GM19193 (cell line): ENCODE data around the gene OR2F1.

Experiments used
- POLR2A ChIP-seq: IDR thresholded peaks from 4 replicates; pipeline ENCODE4 v1.6.1; 2011; ENCODE audit not compliant: insufficient read depth, insufficient read length; ENCODE audit errors: extremely low read depth

Gene OR2F1

GRCh38 chr7:143936087-143937009, 18.3 kb upstream of the OR2F1 start:
- no peak for TF ChIP-seq POLR2A

GRCh38 chr7:143938379-143939243, 16.0 kb upstream of the OR2F1 start:
- no peak for TF ChIP-seq POLR2A

- no peak for TF ChIP-seq POLR2A
Measured at GRCh38 chr7:143945423-143945822, 9.2 kb upstream of the OR2F1 start.

- no peak for TF ChIP-seq POLR2A
Measured at GRCh38 chr7:143947111-143947510, 7.5 kb upstream of the OR2F1 start.

GRCh38 chr7:143948733-143949132, 5.9 kb upstream of the OR2F1 start:
- no peak for TF ChIP-seq POLR2A

DNA sequence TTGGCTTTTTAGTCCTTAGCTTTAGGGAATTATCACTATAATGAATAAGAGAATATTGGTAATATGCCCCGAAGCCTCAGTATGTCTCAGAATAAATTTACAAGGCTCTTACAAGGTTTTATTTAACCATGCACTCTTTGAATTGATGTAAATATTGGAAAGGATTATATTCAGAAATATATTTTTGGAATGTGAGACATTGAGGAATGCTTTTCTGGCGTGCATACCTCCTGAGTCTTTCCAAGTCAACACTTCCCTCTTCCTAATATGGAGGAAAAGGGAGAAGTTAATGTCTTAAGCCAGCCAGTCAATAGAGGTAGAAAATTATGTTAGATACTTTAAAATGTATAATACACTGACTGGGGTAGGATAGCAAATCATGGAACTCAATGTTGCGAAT, 1.2 kb upstream of the OR2F1 start:
- TF ChIP-seq POLR2A = no peak

GRCh38 chr7:143954135-143954534, 509 bp upstream of the OR2F1 start:
- TF ChIP-seq POLR2A = no peak

- TF ChIP-seq POLR2A = no peak
Measured at GRCh38 chr7:143958781-143959180, 4.1 kb downstream of the OR2F1 start.

DNA sequence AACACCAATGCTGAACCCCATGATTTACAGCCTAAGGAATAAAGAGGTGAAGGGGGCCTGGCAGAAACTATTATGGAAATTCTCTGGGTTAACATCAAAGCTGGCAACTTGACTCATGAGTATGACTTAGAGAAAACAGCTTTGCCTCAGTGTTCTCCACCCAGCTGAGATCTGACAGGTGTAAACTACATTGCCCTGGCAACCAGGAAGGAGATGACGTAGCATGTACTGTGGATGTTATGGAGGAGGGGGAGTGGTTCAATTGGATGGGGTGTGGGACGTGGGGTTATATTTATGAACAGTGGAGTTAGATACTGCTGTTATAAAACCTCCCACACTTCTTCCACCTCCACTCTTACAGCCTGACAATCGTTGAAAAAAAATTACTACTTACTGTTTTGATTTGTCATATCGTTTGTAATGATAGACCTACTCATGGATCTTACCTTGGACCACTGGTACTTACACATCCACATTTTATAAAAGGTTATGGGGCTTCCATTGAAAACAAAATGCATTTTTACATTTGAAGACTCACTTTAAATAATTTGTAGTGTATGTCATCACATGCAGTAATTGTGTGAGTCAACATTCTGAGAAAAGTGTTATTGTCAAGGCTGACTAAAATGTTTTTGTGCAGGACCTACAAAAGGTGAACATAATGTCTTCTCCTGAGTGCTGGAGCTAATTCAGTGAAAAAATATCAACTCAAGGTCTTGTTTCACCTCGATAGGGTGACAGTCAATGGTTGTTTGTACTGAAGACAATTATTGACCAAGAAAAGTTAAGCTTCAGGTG, 6.4 kb downstream of the OR2F1 start:
- TF ChIP-seq POLR2A = no peak

DNA sequence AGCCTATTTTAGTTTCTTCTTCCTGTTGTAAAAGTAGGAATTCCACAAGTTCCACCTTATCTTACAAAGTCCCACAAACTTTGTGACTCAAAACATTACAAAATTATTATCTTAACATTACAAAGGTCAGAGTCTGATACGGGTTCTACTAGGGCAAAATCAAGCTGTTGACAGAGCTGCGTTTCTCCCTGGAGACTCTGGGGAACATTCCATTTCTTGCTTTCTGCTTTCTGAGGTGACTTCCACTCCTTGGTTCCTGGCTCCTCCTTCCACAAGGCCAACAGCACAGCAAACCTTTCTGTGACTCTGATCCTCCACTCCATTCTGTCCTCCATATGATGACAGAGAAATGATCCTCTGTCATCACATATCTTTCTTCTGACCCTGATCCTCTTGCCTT, 10.6 kb downstream of the OR2F1 start:
- no peak for TF ChIP-seq POLR2A

DNA sequence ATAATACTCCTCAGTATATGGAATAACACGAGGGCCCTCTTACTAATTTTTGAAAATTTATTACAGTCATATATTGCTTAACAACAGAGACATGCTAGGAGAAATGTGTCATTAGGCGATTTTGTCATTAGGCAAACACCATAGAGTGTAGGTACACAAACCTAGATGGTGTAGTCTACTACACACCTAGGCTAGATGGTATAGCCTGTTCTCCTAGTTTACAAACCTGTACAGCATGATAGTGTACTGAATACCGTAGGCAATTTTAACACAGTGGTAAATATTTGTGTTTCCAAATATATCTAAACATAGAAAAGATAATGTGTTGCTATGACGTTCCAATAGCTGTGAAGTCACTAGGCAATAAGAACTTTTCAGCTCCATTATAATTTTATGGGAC, 12.8 kb downstream of the OR2F1 start:
- no peak for TF ChIP-seq POLR2A

GRCh38 chr7:143973870-143974416, 19.3 kb downstream of the OR2F1 start:
- TF ChIP-seq POLR2A = no peak

DNA sequence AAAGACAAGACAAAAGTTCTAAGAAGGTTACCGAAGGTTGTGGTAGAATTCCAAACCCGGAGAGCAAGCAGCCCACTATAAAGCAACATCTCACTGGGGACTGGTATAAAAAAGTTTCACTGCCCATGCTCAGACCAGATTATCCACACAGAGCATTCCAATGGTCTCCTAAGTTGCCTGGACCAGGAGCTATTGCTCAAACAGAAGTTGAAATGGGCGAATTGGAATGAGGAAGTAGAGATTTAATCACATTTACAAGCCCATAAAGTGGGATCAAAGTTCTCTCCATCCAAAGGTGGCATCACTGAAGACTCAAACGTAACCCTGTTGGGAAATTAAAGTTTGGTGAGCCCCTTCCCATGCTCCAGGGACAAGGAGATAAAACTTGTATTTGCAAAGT, 19.8 kb downstream of the OR2F1 start:
- no peak for TF ChIP-seq POLR2A

GRCh38 chr7:143975617-143976016, 21.0 kb downstream of the OR2F1 start:
- TF ChIP-seq POLR2A = no peak

- TF ChIP-seq POLR2A = no peak
Measured at GRCh38 chr7:143978585-143978984, 23.9 kb downstream of the OR2F1 start.
